HTERT RPE-1 (cell line): ENCODE data around the gene SETD2.
"Not testable (repeated sequence)": the region's sequence is repeated elsewhere in the genome, so short reads cannot be mapped to it uniquely, and the experiment has no call there.

Experiments
- in situ Hi-C: fragments of 300-500 bp; cut with MboI; formaldehyde crosslinking; loops from 4 replicates; pipeline ENCODE4 v1.14.3; 2020; ENCODE audit warnings: low sequenced_read_pairs

The SETD2 gene

GRCh38 chr3:47149339-47149933 lies 14.5 kb downstream of the SETD2 start:
- in situ Hi-C loops: no loop called here

- in situ Hi-C loops: no loop called here
Measured at GRCh38 chr3:47145272-47145671, 18.6 kb downstream of the SETD2 start.

GRCh38 chr3:47143068-47143467 lies 20.8 kb downstream of the SETD2 start:
- in situ Hi-C loops: no loop called here

- in situ Hi-C loops: not testable (repeated sequence)
Measured at GRCh38 chr3:47142536-47142935, 21.4 kb downstream of the SETD2 start.

- in situ Hi-C loops: not testable (repeated sequence)
Measured at GRCh38 chr3:47140973-47141461, 22.9 kb downstream of the SETD2 start.

- in situ Hi-C loops: not testable (repeated sequence)
Measured at GRCh38 chr3:47140553-47140952, 23.4 kb downstream of the SETD2 start.

GRCh38 chr3:47134311-47134710 lies 29.6 kb downstream of the SETD2 start:
- in situ Hi-C loops: no loop called here

- in situ Hi-C loops: no loop called here
Measured at GRCh38 chr3:47133641-47134040, 30.3 kb downstream of the SETD2 start.

- in situ Hi-C loops: no loop called here
Measured at GRCh38 chr3:47130557-47130956, 33.4 kb downstream of the SETD2 start.

GRCh38 chr3:47128137-47128536 lies 35.8 kb downstream of the SETD2 start:
- in situ Hi-C loops: no loop called here

GRCh38 chr3:47123857-47124256 lies 40.1 kb downstream of the SETD2 start:
- in situ Hi-C loops: no loop called here

GRCh38 chr3:47121409-47121808 lies 42.5 kb downstream of the SETD2 start:
- in situ Hi-C loops: no loop called here

GRCh38 chr3:47120138-47120537 lies 43.8 kb downstream of the SETD2 start:
- in situ Hi-C loops: no loop called here

GRCh38 chr3:47119387-47119786 lies 44.5 kb downstream of the SETD2 start:
- in situ Hi-C loops: not testable (repeated sequence)

GRCh38 chr3:47117807-47118364 lies 46.0 kb downstream of the SETD2 start:
- in situ Hi-C loops: no loop called here

- in situ Hi-C loops: not testable (repeated sequence)
Measured at GRCh38 chr3:47115524-47115923, 48.4 kb downstream of the SETD2 start.

GRCh38 chr3:47113669-47114365 lies 50.1 kb downstream of the SETD2 start:
- in situ Hi-C loops: no loop called here

- in situ Hi-C loops: no loop called here
Measured at GRCh38 chr3:47112997-47113396, 50.9 kb downstream of the SETD2 start.

GRCh38 chr3:47109393-47109792 lies 54.5 kb downstream of the SETD2 start:
- in situ Hi-C loops: no loop called here

- in situ Hi-C loops: no loop called here
Measured at GRCh38 chr3:47108546-47108945, 55.4 kb downstream of the SETD2 start.

GRCh38 chr3:47104259-47104658 lies 59.7 kb downstream of the SETD2 start:
- in situ Hi-C loops: no loop called here

- in situ Hi-C loops: no loop called here
Measured at GRCh38 chr3:47103619-47104018, 60.3 kb downstream of the SETD2 start.
